ENCODE results near the gene CIB1. TPM values are rescaled to one million over a fixed set of nuclear protein-coding genes. Genes with fewer than 3 reads are reported as not detected.
A peak's percentile ranks its signal among the peaks of the same experiment; 100 is the strongest.

Gene CIB1
- total and polyA plus RNA-seq, 2 of the 8 experiments (the other 6 are each of a cell fraction or from before 2014, with no cell fraction given) = 26.0 to 63.5 TPM

GRCh38 chr15:90202929-90203328 is 30.8 kb downstream of the CIB1 start:
- no peaks in the 10 kb centered on the region for H3K27me3 ChIP-seq (replicated peaks in 1 of 4; ENCODE audit: control insufficient read depth in 3 of 4, extremely low read depth in 1 of 4, insufficient read depth in 3 of 4, low read length in 3 of 4)
- no peak overlapping the region for H3K23ac ChIP-seq (ENCODE audit: insufficient read length)
- peak overlapping the region in 2 of 4 experiments; percentile 55 to 95; a peak in 4 of 8 replicates for H3K4me3 ChIP-seq (ENCODE audit: extremely low read depth in 1 of 4, insufficient read depth in 2 of 4, low read depth in 3 of 4, low read length in 4 of 4)
- H3K56ac ChIP-seq (replicated peaks; ENCODE audit: insufficient read length, low read depth, low read length) = no peak overlapping the region
- ChIA-PET POLR2A (ENCODE audit: partially characterized antibody) (interaction anchor here (0.7 to 3.3 kb wide), 8 partner anchors 10 to 50 kb away, joined by 3 to 25 read pairs (median 10); no protein-coding TSS in a partner anchor), CTCF (ENCODE audit: partially characterized antibody) (interaction anchor here (0.7 to 12.6 kb wide), 9 partner anchors 14 to 117 kb away, joined by 3 to 182 read pairs (median 4); no protein-coding TSS in a partner anchor)
- no peak overlapping the region for H2AK5ac ChIP-seq (ENCODE audit: low read depth, low read length)
- no peak overlapping the region for H2BK20ac ChIP-seq (ENCODE audit: low read length)
- H4K8ac ChIP-seq (ENCODE audit: extremely low read depth, insufficient read depth, low read length) = no peak overlapping the region
- FAIRE-seq (no peak), DNase-seq (ENCODE audit: low read depth in 1 of 2, low spot score in 2 of 2) (no peak)
- H3K4me2 ChIP-seq (ENCODE audit: insufficient read depth in 1 of 2, low read depth in 2 of 2, low read length in 2 of 2) = peak overlapping the region; percentile 85 to 86
- H3K79me1 ChIP-seq (ENCODE audit: low read depth, low read length) = peaks cover 16% of the 10 kb centered on the region
- peaks cover 0 to 3% (median 2%) of the 10 kb centered on the region in 4 experiments; a peak in 4 of 8 replicates for H3K36me3 ChIP-seq (ENCODE audit: control insufficient read depth in 2 of 4, insufficient read depth in 4 of 4, low read length in 3 of 4)
- H2BK120ac ChIP-seq (replicated peaks; ENCODE audit: low read depth, low read length) = no peak overlapping the region
- TF ChIP-seq KDM4A (IDR thresholded peaks at IDR 0.05; ENCODE audit: low read depth, low read length, severe bottlenecking) (no peak), RXRA (IDR thresholded peaks at IDR 0.05; ENCODE audit: insufficient read depth, low read depth, low read length) (no peak), EGR1 (IDR thresholded peaks at IDR 0.05; ENCODE audit: borderline replicate concordance, low read depth, low read length) (no peak), ATF2 (IDR thresholded peaks at IDR 0.05; ENCODE audit: low read length) (no peak), RBBP5 (IDR thresholded peaks at IDR 0.05; ENCODE audit: borderline replicate concordance, low read depth, low read length) (no peak), HDAC6 (IDR thresholded peaks at IDR 0.05; ENCODE audit: low read depth, low read length) (no peak)
- no peak overlapping the region for H2AFZ ChIP-seq (ENCODE audit: low read length)
- no peaks in the 10 kb centered on the region for H3K9me3 ChIP-seq (ENCODE audit: insufficient read depth in 2 of 2, low read depth in 1 of 2, low read length in 1 of 2)
- peaks cover 6 to 29% of the 10 kb centered on the region in 2 experiments for H4K20me1 ChIP-seq (replicated peaks in 1 of 2; ENCODE audit: control insufficient read depth in 1 of 2, insufficient read depth in 2 of 2, low read length in 2 of 2)
- no peak overlapping the region for H2BK15ac ChIP-seq (ENCODE audit: low read length)
- H3K4me1 ChIP-seq (replicated peaks in 1 of 4; ENCODE audit: control insufficient read depth in 3 of 4, insufficient read depth in 4 of 4, low read length in 3 of 4) = peaks cover 0 to 21% (median 7%) of the 10 kb centered on the region in 4 experiments; a peak in 5 of 7 replicates
- no peak overlapping the region for H3K27ac ChIP-seq (ENCODE audit: low read depth, low read length)
- WGBS, 2 experiments (ENCODE audit: extremely low coverage in 1 of 2, insufficient coverage in 1 of 2, insufficient read length in 1 of 2, insufficient replicate concordance in 2 of 2, low coverage in 1 of 2, low lambda C conversion rate in 2 of 2, missing lambda C conversion rate in 1 of 2) = 91% methylated on average over 4 of the region's 4 CpGs; no CpG with 5 or more reads in 1 of the 2 experiments
- no peak overlapping the region for H3K14ac ChIP-seq (ENCODE audit: insufficient read length)
- H3K18ac ChIP-seq (ENCODE audit: extremely low read depth, low read length) = no peak overlapping the region
- no peak overlapping the region for H2BK12ac ChIP-seq (ENCODE audit: low read depth, low read length)
- peaks cover 9 to 54% of the 10 kb centered on the region in 2 experiments for H3K79me2 ChIP-seq (ENCODE audit: control insufficient read depth in 1 of 2, insufficient read depth in 2 of 2, low read length in 2 of 2)
- H3K4ac ChIP-seq (replicated peaks; ENCODE audit: insufficient read length, low read depth, low read length) = no peak overlapping the region
- no peak overlapping the region for H2BK5ac ChIP-seq (ENCODE audit: low read depth, low read length)
- H4K91ac ChIP-seq (replicated peaks; ENCODE audit: insufficient read length, low read length) = no peak overlapping the region
- peaks cover 16% of the 10 kb centered on the region for H3K23me2 ChIP-seq (ENCODE audit: low read depth, low read length)
- H3K9ac ChIP-seq (replicated peaks in 1 of 4; ENCODE audit: extremely low read depth in 1 of 4, low read depth in 3 of 4, low read length in 3 of 4) = no peak overlapping the region; a peak in 1 of 7 replicates
- H4K5ac ChIP-seq (ENCODE audit: insufficient read length, low read depth, low read length) = no peak overlapping the region
